GM19043 (cell line): ENCODE data around the gene LRCH4.
"Not testable (repeated sequence)": the region's sequence is repeated elsewhere in the genome, so short reads cannot be mapped to it uniquely, and the experiment has no call there.

Source experiments
- ATAC-seq: cut with Tn5 transposase; IDR thresholded peaks from one replicate; pipeline ENCODE4 v1.9.1; 2021; ENCODE audit warnings: low read depth; ENCODE audit not compliant: unreplicated experiment

The LRCH4 gene

GRCh38 chr7:100568176-100568895 is 17.6 kb downstream of the LRCH4 start:
- no peak for ATAC-seq

GRCh38 chr7:100567751-100568175 is 18.2 kb downstream of the LRCH4 start:
- ATAC-seq = no peak

GRCh38 chr7:100567031-100567730 is 18.7 kb downstream of the LRCH4 start:
- no peak for ATAC-seq

- ATAC-seq = no peak
Measured at GRCh38 chr7:100566018-100566531, 19.9 kb downstream of the LRCH4 start.

- ATAC-seq = no peak
Measured at GRCh38 chr7:100565133-100565571, 20.8 kb downstream of the LRCH4 start.

- not testable (repeated sequence) for ATAC-seq
Measured at GRCh38 chr7:100564405-100564804, 21.5 kb downstream of the LRCH4 start.

GRCh38 chr7:100563809-100564400 is 22.0 kb downstream of the LRCH4 start:
- no peak for ATAC-seq

- no peak for ATAC-seq
Measured at GRCh38 chr7:100563100-100563564, 22.8 kb downstream of the LRCH4 start.

- ATAC-seq = no peak
Measured at GRCh38 chr7:100562195-100563099, 23.5 kb downstream of the LRCH4 start.

- ATAC-seq = no peak
Measured at GRCh38 chr7:100561491-100562194, 24.3 kb downstream of the LRCH4 start.

- no peak for ATAC-seq
Measured at GRCh38 chr7:100559127-100559526, 26.8 kb downstream of the LRCH4 start.

- ATAC-seq = no peak
Measured at GRCh38 chr7:100556541-100556940, 29.4 kb downstream of the LRCH4 start.

- ATAC-seq = no peak
Measured at GRCh38 chr7:100555701-100556100, 30.2 kb downstream of the LRCH4 start.

- ATAC-seq = no peak
Measured at GRCh38 chr7:100553032-100553431, 32.9 kb downstream of the LRCH4 start.

- ATAC-seq = no peak
Measured at GRCh38 chr7:100552532-100552931, 33.4 kb downstream of the LRCH4 start.

- not testable (repeated sequence) for ATAC-seq
Measured at GRCh38 chr7:100548446-100548845, 37.5 kb downstream of the LRCH4 start.

GRCh38 chr7:100547872-100548271 is 38.1 kb downstream of the LRCH4 start:
- no peak for ATAC-seq

- ATAC-seq = no peak
Measured at GRCh38 chr7:100546926-100547800, 38.8 kb downstream of the LRCH4 start.
